WTC11 (cell line): Measurements from ENCODE around the gene SLC25A10. TPM values are rescaled to one million over a fixed set of nuclear protein-coding genes. Genes with fewer than 3 reads are reported as not detected.
A peak's percentile ranks its signal among the peaks of the same experiment; 100 is the strongest.

ENCODE experiments used
- AR ChIP-seq: fragments of 250-450 bp; sonication (Bioruptor Pico); IDR thresholded peaks from 2 replicates; pipeline ENCODE4 v1.9.0; 2021; ENCODE audit warnings: mild to moderate bottlenecking
- ATF6 ChIP-seq: sonication (generic); formaldehyde crosslinking; IDR thresholded peaks from 2 replicates; pipeline ENCODE4 v1.8.1; 2023; ENCODE audit warnings: mild to moderate bottlenecking, missing genetic modification reagents
- CTCF ChIP-seq: fragments of 200-600 bp; IDR thresholded peaks from 2 replicates; pipeline ENCODE4 v1.8.0; 2022; ENCODE audit warnings: antibody characterized with exemption
- E2F5 ChIP-seq: sonication (generic); formaldehyde crosslinking; IDR thresholded peaks from 2 replicates; pipeline ENCODE4 v1.8.1; 2022; ENCODE audit warnings: mild to moderate bottlenecking, moderate library complexity, missing genetic modification reagents
- ELF4 ChIP-seq: sonication (generic); formaldehyde crosslinking; IDR thresholded peaks from 2 replicates; pipeline ENCODE4 v1.8.1; 2022; ENCODE audit warnings: low read depth, mild to moderate bottlenecking, moderate library complexity, missing genetic modification reagents
- ERG ChIP-seq: fragments of 250-450 bp; sonication (Bioruptor Pico); IDR thresholded peaks from 2 replicates; pipeline ENCODE4 v1.8.0; 2021; ENCODE audit warnings: mild to moderate bottlenecking
- ESRRA ChIP-seq: sonication (generic); formaldehyde crosslinking; IDR thresholded peaks from 2 replicates; pipeline ENCODE4 v1.8.1; 2022; ENCODE audit warnings: mild to moderate bottlenecking, missing genetic modification reagents, borderline replicate concordance
- FOXJ3 ChIP-seq: sonication (generic); formaldehyde crosslinking; IDR thresholded peaks from 2 replicates; pipeline ENCODE4 v1.9.0; 2021; ENCODE audit warnings: missing genetic modification reagents, mild to moderate bottlenecking, borderline replicate concordance
- GABPB1 ChIP-seq: sonication (generic); formaldehyde crosslinking; IDR thresholded peaks from 2 replicates; pipeline ENCODE4 v1.8.1; 2023; ENCODE audit warnings: mild to moderate bottlenecking, missing genetic modification reagents
- GRHL2 ChIP-seq: fragments of 250-450 bp; sonication (Bioruptor Pico); IDR thresholded peaks from 2 replicates; pipeline ENCODE4 v1.8.0; 2022; ENCODE audit warnings: mild to moderate bottlenecking, moderate library complexity; ENCODE audit not compliant: insufficient replicate concordance, severe bottlenecking
- HMGA2 ChIP-seq: fragments of 250-450 bp; sonication (Bioruptor Pico); IDR thresholded peaks from 2 replicates; pipeline ENCODE4 v1.4.0; 2021; ENCODE audit warnings: mild to moderate bottlenecking, moderate library complexity
- IRF2 ChIP-seq: sonication (generic); formaldehyde crosslinking; IDR thresholded peaks from 2 replicates; pipeline ENCODE4 v1.8.0; 2022; ENCODE audit warnings: low read depth, missing genetic modification reagents, borderline replicate concordance
- NR1H2 ChIP-seq: sonication (generic); formaldehyde crosslinking; IDR thresholded peaks from 2 replicates; pipeline ENCODE4 v1.9.0; 2021; ENCODE audit warnings: mild to moderate bottlenecking, moderate library complexity, missing genetic modification reagents
- PRDM15 ChIP-seq: sonication (generic); formaldehyde crosslinking; IDR thresholded peaks from 2 replicates; pipeline ENCODE4 v1.8.0; 2022; ENCODE audit warnings: missing genetic modification reagents
- RELA ChIP-seq: sonication (generic); formaldehyde crosslinking; IDR thresholded peaks from 2 replicates; pipeline ENCODE4 v1.8.1; 2022; ENCODE audit warnings: missing genetic modification reagents, mild to moderate bottlenecking, borderline replicate concordance
- SMAD3 ChIP-seq: sonication (generic); formaldehyde crosslinking; IDR thresholded peaks from 2 replicates; pipeline ENCODE4 v1.8.0; 2022; ENCODE audit warnings: missing genetic modification reagents, mild to moderate bottlenecking, borderline replicate concordance
- SOX15 ChIP-seq: fragments of 250-450 bp; sonication (Bioruptor Pico); IDR thresholded peaks from 2 replicates; pipeline ENCODE4 v1.9.0; 2021; ENCODE audit warnings: mild to moderate bottlenecking
- TCF7 ChIP-seq: sonication (generic); formaldehyde crosslinking; IDR thresholded peaks from 2 replicates; pipeline ENCODE4 v1.8.0; 2022; ENCODE audit warnings: mild to moderate bottlenecking, low read depth, missing genetic modification reagents, moderate library complexity
- TEAD1 ChIP-seq: sonication (generic); formaldehyde crosslinking; IDR thresholded peaks from 2 replicates; pipeline ENCODE4 v1.8.0; 2022; ENCODE audit warnings: mild to moderate bottlenecking, missing genetic modification reagents
- TEAD4 ChIP-seq: sonication (generic); formaldehyde crosslinking; IDR thresholded peaks from 2 replicates; pipeline ENCODE4 v1.8.0; 2022; ENCODE audit warnings: mild to moderate bottlenecking, missing genetic modification reagents
- ZNF532 ChIP-seq: fragments of 250-450 bp; sonication (Bioruptor Pico); IDR thresholded peaks from 2 replicates; pipeline ENCODE4 v1.9.0; 2021; ENCODE audit warnings: mild to moderate bottlenecking, borderline replicate concordance
- total RNA-seq: library from RNA; stranded (reverse); gene quantifications from 3 replicates; pipeline ENCODE4 v1.2.3, GENCODE V29; 2021

Gene SLC25A10
- total RNA-seq, 1 experiment from 2014 or later: 38.7 TPM

- no peak for TF ChIP-seq CTCF
- TF ChIP-seq HMGA2 (CRISPR knock-in tag): no peak
- TF ChIP-seq ESRRA (CRISPR knock-in tag): peak; percentile 43; the same call in 1 of the 2 replicates
- no peak for TF ChIP-seq ZNF532 (CRISPR knock-in tag)
- TF ChIP-seq TCF7 (CRISPR knock-in tag): 0 out of 2 replicates have a peak, but pooled peaks have one; percentile 71
- TF ChIP-seq TEAD4: peak; percentile 5; the same call in 1 of the 2 replicates
- TF ChIP-seq SOX15 (CRISPR knock-in tag): no peak
- peak; percentile 91 for TF ChIP-seq GABPB1
- no peak for TF ChIP-seq GRHL2 (CRISPR knock-in tag)
- no peak for TF ChIP-seq ATF6 (CRISPR knock-in tag)
- TF ChIP-seq IRF2 (CRISPR knock-in tag): no peak
- peak; percentile 82; the same call in 1 of the 2 replicates for TF ChIP-seq TEAD1 (CRISPR knock-in tag)
- TF ChIP-seq AR (CRISPR knock-in tag): no peak
- TF ChIP-seq FOXJ3 (CRISPR knock-in tag): no peak
- TF ChIP-seq PRDM15 (CRISPR knock-in tag): peak; percentile 13; the same call in 1 of the 2 replicates
- TF ChIP-seq SMAD3 (CRISPR knock-in tag): 0 out of 2 replicates have a peak, but pooled peaks have one; percentile 16
- no peak for TF ChIP-seq ELF4 (CRISPR knock-in tag)
- TF ChIP-seq RELA: no peak
- TF ChIP-seq ERG (CRISPR knock-in tag): no peak
- no peak for TF ChIP-seq NR1H2 (CRISPR knock-in tag)
- no peak; the same call in 1 of the 2 replicates for TF ChIP-seq E2F5 (CRISPR knock-in tag)
Observed at GRCh38 chr17:81666342-81667191, 45.5 kb upstream of the SLC25A10 start, which contains the start of the genes CCDC137 and OXLD1 (continued).
